ENCODE measurements around the gene BICDL1.

The BICDL1 gene

DNA sequence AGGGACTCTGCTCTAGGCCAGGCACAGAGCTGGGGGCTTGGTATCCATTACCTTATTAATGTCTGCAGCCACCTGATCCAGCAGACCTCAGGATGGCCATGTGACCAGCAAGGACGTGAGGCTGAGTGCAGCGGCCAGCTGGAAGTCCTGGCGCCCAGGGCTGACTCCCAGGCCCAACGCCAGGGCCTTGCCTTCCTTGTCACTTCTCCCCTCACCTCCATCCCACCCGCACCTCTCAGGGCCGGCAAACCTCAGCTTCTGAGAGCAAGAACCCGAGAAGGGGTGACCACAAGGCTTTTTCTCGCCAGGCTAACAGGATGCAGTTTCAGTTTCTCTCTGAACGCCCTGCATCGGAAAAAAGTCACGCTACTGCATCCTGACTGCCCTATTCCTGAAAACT is 112.1 kb downstream of the BICDL1 start:
- DNase-seq (ENCODE audit: low read depth): no peak

- DNase-seq (ENCODE audit: low read depth): no peak
These were observed 112.6 kb downstream of the BICDL1 start for GRCh38 chr12:120101617-120102016.

DNA sequence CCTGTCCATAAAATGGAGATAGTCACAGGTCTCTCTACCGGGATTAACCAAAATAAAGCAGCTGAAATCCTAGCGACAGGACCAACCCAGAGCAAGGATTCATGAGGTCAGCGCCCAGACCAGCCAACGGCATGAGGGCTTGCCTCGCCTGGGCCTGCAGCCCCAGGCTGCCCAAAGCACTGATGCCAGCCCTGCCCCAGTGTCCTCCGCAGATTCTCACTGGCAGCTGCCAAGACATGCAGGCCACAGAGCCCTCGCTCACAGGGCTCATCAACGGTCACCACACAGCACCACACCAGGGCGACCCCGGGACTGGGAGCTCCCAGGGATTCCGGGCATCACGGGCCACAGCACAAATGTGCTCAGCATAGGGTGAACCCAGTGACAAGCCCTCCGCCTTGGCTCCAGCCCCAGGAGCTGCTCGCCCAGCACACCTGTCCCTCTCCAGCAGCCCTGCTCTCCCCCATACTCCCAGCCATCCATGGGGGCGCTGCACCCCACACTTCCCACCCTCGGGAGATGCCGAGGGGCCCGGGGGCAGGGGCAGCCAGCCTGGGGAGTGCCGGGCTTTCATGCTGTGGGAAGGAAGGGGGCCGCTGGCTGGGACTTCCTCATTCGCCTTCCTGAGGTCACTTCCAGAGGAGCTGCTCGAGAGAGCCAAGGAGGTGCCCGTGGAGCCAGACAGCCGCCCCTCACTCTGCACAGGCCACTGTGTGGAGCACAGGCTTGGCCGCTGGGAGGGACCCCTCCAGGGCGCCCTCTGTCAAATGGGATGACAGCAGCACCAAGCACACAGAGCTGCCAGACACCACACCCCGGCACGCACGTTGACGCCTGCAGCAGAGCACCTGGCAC is 113.4 kb downstream of the BICDL1 start:
- no peak for DNase-seq (ENCODE audit: low read depth)

GRCh38 chr12:120103044-120103338 is 114.0 kb downstream of the BICDL1 start:
- no peak for DNase-seq (ENCODE audit: low read depth)

DNA sequence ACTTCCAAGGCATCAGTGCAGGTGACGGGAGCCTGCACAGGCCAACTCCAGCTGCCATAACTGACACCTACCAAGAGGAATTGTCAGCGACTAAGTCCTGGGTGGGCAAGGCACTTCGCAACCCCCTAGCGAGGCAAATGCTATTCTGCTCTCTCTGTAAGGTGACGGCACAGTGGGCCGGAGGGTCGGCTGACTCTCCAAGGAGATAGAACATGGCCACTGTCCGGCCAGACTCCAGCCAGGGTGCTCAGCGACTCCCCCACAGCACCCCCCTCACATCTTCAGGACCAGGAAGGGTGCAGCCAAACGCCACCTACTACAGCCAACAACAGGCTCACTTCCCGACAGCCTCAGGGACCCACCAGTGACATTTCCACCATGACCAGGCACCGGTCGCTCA is 114.3 kb downstream of the BICDL1 start:
- DNase-seq (ENCODE audit: low read depth): no peak

DNA sequence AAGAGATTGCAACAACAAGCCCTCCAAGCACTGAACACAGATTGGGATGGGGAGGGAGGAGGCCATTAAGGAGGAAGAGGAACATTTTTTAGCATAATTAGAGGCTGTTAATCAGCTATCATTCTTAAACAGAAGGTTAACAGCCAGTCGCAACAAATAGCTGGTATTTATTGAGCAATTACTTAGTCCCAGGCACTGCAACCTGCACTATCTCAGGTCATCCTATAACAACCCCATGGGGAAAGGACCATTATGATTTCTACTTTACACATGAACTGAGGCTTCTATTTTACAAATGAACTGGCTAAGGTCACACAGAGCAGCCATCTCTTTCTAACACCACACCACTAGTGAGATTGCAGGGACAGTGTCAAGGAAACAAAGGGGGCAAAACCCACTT is 117.1 kb downstream of the BICDL1 start:
- DNase-seq (ENCODE audit: low read depth): no peak

- DNase-seq (ENCODE audit: low read depth): no peak
These were observed 120.7 kb downstream of the BICDL1 start for GRCh38 chr12:120109570-120110267.

DNA sequence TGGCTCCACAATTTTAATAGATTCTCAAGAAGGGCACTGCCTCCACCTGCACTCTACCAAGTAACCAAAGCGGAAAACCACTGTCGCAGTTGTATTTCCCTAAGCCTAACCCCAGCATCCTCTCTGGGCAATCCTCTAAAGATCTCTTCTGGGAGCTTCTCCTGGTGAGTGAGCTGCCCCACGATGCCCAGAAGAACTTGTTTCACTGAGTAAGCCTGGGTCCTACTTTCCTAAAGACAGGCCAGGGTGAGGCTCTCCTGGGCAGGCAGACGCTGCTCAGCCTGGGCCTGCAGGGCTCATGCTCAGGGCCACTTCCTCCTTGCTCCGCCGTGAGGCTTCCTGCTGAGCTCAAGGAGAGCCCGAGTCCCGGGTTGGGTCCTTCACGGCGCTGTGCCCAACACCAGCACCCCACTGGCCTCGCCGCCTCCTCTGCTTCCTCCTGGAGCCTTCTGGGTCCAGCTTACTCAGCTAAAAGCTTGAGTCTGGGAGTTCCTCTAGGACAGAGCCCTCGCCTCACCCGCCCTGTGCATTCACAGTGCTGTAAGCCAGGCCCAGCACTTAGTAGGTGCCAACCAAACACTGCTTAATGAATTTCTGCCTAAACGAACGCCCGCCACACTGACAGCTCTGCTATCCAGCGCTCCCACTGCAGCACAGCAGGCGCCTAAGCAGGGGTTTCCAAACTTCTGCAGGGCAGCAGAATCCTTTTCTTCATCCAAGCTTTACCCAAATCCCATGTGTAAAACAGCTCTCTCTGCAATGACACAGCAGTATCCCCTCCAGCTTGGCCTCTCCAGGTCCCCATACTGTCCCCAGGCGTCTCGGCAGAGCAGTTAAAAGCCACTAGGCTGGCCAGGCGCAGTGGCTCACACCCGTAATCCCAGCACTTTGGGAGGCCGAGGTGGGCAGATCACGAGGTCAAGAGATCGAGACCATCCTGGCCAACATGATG is 121.8 kb downstream of the BICDL1 start:
- DNase-seq (ENCODE audit: low read depth): no peak

DNA sequence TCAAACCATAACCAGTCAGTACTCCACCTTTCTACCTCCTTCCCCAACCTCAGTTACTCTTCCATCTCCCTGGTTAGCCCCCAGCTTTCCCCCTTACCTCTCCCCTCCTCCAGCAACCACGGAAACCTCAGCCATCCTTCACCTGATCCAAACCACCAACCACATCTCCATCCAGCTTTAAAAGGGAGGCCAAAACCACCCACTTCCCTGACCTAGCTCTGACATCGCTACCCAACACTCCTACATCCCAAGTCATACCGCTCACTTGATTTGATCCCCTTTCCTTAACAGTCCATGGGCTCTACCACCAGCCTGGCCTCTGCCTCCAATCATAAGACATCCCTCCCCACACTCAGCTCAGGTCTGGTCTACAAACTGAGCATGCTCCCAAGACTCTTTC is 126.0 kb downstream of the BICDL1 start:
- no peak for DNase-seq (ENCODE audit: low read depth)

DNA sequence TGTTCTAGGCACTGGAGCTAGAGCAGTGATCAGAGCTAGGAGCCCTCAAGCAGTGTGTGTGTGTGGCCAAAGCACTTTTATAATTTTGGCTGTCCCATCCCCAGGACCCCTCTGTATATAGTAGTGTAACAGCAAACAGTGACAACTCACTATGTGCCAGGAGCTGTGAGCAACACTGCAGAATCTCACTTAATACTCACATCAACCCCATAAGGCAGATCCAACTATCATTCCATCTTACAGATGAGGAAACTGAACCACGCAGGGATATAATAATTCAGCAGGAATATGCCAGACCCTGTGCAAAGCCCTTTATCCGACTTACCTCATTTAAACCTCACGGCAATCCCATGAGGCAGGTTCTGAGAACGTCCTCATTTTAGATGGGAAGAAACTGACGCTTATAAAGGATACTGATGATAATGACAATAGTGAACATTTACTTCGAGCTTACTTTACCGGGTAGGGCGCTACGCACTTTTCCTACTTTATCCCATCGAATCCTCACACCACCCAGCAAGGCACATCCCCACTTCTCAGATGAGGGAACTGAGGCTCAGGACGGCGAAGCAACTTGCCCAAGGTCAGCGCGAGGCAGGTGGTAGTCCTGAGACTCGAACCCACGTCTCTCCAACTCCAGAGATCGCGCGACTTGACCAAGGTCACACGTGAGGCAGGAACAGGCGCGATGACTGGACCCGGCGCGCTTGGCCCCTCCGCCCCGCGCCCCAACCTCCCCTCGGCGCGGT is 126.8 kb downstream of the BICDL1 start:
- peak; percentile 17 for DNase-seq (ENCODE audit: low read depth)

- no peak for DNase-seq (ENCODE audit: low read depth)
These were observed 127.4 kb downstream of the BICDL1 start, which contains the start of gene RAB35 for GRCh38 chr12:120116441-120116791. Gene RAB35 (minus strand): TSS chr12:120116753. CDS start chr12:120116650, 103 bp downstream.

DNA sequence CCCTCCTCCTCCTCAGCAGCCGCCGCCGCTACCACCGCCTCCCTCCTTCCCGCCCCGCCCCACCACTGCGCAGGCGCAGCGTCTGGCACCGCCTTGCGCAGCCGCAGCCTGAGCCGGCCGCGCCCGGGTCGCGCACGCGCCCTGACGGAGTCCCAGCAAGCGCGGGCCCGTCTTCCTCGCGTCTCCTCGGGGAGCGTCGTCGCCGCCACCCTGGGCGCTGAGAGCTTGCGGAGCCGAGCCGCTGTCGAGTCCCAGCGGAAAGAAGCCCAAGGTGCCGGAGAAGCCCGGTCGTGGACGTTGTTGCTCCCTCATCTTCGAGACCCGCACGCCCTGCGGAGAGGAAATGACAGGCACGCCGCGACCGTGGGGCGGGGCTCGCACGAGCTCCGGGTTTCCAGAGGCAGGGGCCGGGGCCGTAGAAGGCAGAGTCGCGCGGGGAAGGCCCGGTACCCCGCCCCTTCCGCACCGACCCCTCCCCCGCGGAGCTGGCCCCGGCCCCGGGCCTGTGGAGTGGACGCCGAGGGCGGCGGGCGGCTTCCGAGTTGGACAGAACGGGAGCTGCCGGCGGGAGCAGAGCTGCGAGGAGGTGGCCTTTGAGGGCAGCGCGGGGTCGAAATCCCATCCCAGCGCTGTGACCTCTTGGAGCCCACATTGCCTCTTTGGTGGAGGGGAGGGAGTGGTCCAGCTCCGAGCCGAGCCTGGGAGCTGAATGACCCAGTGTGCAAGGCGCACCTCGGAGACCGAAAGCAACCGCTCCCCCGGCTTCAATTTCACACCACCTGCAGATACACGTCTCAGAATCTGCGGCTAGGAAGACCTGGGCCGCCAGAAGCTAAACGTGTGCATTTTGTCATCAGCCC is 128.0 kb downstream of the BICDL1 start:
- DNase-seq (ENCODE audit: low read depth): peak; percentile 88

- no peak for DNase-seq (ENCODE audit: low read depth)
These were observed 128.9 kb downstream of the BICDL1 start for GRCh38 chr12:120117961-120118320.

DNA sequence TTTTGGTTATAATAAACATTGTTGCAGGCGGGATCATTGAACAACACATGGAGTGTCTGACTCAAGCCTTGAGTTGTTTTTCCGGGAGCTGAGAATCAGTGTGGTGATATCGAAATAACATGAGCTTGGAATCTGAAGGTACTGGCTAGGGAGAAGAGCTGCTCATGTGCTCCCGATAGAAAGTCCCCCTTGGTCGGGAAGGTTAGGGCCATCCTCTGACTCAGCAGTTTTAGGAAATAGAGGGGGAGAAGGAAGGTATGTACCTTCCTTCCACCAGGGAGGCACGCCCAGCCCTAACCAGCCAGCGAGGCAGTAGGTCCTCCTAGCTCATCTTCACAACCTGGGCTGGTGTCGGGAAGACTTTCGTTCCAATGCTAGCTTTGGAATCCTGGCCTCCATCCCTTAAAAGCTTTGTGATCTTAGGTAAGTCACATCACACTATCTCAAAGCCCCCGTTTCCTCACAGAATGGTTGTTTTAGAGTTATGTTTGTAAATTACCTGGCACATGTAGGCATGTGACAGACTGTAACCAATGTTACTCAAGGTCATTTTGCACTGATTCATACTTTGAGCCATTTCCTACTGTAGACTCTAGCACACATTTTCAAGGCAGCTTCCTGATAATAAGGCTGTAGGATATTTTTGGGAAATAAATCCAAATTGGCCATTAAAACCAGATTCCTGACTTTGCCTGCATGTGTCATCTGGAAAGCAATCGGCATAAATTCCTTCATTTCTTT is 129.5 kb downstream of the BICDL1 start:
- no peak for DNase-seq (ENCODE audit: low read depth)

DNA sequence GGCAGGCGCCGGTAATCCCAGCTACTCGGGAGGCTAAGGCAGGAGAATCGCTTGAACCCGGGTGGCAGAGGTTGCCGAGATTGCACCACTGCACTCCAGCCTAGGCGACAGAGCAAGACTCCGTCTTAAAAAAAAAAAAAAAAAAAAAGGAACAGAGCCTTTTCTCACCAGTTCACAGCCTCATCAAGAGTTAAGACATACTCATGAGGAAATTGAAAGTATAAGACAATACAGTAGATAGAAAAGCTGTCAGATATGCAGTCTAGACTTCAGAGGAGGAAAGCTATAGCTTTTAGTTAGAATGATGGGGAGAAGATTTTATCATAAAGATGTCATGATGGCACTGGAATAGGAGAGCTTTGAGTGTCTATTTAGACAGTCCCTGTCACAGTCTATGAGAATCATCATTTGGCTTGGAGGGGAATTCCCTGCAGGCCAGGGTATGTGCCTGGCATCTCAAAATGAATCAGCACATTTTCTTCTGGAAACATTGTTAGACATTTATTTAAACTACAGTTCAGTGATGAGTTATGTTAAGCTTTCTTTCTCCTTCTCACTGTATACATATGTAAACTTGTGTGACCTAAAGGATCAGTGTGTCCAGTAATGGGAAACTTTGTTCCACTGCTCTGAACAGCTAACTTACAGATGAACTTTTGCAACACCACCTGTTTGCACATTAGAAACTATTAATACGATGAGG is 130.4 kb downstream of the BICDL1 start:
- no peak for DNase-seq (ENCODE audit: low read depth)

- no peak for DNase-seq (ENCODE audit: low read depth)
These were observed 132.3 kb downstream of the BICDL1 start for GRCh38 chr12:120121343-120121742.

- DNase-seq (ENCODE audit: low read depth): no peak
These were observed 132.8 kb downstream of the BICDL1 start for GRCh38 chr12:120121766-120122293.

DNA sequence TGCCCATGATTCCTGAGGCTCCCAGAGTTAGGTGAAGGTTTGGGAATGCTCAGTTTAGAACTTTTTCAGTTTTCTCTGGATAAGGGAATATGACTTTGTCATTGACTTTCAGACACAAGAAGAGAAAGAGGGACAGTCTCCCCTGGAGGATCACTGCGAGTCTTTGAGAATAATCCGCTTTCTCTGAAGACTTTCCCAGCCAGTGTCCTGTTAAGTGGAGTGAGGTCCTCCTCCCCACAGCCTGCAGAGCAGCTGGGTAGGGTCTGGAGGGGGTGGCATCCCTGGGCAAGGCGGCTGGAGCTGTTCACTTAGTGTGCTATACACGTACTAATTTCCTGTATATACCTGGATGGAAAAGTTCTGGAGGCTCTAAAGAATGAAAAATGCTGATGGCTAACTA is 136.0 kb downstream of the BICDL1 start:
- no peak for DNase-seq (ENCODE audit: low read depth)

Data from fibroblast of the conjunctiva (primary cell).